GM19023 (cell line): ENCODE results near the gene SLC16A3.
A peak's percentile ranks its signal among the peaks of the same experiment; 100 is the strongest.
"Not testable (repeated sequence)": the region's sequence is repeated elsewhere in the genome, so short reads cannot be mapped to it uniquely, and the experiment has no call there.

Experiments
- ATAC-seq: cut with Tn5 transposase; IDR thresholded peaks from one replicate; pipeline ENCODE4 v1.9.1; 2021; ENCODE audit warnings: mild to moderate bottlenecking, moderate library complexity; ENCODE audit not compliant: unreplicated experiment

The SLC16A3 gene

DNA sequence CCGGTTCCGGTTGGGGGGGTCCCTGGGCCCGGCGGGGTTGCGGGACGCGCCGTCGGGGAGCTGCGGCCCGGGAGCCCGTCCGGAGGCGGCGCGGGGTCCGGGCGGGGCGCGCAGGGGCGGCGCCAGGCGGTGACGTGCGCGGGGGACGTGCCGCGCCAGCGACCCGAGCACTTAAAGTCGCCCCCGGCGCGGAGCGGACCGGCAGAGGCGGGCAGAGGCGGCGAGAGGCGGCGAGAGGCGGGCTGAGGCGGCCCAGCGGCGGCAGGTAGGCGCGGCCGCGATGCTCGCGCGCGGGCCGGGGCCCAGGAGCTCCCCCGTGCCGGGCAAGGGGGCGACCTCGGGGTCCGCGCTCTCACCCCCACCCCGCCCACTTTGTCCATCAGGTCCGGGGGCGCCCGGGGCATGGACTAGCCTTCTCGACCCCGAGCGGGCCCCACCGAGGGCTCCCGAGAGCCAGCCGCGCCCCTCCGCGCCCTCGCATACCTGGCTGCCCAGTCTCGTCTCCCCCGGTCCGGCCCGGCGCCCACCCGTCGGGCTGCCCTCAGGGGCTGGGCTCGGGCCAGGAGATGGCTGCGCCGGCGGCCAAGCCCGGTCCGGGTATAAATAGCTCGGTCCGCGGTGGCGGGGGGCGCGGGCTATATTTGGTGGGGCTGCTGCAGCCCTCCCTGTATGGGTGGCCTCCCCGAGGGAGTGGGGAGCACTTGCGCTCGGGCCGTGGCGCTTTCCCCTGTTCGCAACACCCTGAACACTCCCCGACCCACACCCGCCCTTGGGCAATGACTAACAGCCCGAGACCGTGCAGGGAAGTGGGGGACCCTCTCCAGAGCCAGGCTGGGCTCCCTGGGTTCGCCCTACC, at the start of gene SLC16A3:
Gene SLC16A3 (plus strand): TSS at position 201 of the 856 bp plus-strand sequence. CDS start 6,967 bp downstream, outside the sequence.
- peak; percentile 38 for ATAC-seq

DNA sequence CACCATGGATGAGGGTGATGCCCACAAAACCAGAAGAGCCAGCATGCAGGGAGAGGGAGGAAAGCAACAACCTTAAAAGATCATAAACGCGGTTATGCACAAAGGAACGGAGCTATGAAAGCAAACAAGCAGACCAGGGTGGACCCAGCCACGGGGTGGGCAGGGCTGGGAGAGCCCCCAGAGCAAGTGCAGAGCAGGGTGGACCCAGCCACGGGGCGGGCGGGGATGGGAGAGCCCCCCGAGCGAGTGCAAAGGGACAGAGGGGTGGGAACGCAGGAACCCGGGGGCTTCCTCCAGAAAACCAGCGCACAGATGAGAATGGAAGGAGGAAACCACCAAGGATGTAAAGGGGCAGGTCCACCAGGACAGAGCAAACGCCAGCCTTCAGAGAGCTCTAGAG, 49.4 kb upstream of the SLC16A3 start:
- ATAC-seq: no peak

DNA sequence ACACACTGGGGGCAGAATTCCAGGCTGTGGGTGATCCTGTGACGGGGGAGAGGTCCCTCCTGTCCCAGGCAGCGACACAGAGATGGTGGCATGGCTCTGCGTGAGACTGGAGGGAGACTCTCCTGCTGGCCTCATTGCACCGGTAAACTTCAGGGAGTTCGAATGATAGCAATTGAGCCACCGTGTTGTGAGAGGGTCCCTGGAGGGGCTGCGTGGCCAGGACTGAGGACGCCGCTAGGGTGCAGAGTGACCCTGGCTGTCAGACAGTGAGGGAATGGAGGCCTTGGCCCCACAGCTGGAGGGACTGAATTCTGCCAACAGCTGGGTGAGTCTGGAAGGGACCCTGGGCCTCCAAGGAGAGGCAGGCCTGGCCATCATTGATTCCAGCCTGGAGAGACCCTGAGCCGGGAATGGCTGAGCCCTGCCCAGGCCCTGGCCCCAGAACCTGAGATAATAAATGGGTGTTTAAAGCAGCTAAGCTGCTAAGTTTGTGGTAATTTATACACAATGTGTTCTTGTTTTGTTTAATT, 48.8 kb upstream of the SLC16A3 start:
- ATAC-seq: no peak

DNA sequence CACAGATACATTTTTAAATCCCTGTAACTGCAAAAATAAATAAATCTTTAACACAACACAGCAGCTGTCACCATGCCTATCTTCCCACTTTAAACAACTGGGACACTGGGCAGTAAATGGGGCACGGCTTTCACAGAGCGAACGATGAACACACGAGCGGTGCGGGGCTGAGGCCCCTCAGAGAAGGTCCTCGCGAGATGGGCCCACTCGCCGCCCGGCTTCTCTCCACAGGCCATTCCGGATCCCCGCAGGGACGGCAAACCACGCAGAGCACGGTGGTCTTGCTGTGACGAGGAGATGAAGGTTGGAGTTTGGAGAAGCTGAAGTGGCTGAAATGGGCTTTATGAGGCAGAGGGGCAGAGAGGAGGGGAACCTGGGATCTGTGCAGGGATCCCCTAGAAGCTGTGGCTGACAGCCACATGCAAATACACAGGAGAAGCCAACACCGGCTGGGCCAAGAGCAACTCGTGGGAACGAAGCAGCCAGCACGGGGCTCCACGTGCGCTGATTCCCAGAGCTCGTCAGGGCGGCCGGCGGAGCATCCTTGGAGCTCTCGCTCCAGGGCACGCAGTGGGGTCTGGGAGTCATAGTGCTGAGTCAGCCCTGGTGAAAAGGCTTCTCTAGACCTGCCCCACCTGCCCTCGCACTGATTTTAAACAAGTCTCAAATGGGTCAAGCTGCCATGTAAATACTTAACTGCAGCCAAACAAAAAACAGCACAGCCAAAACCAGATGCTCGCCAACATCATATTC, 47.9 kb upstream of the SLC16A3 start:
- no peak for ATAC-seq

DNA sequence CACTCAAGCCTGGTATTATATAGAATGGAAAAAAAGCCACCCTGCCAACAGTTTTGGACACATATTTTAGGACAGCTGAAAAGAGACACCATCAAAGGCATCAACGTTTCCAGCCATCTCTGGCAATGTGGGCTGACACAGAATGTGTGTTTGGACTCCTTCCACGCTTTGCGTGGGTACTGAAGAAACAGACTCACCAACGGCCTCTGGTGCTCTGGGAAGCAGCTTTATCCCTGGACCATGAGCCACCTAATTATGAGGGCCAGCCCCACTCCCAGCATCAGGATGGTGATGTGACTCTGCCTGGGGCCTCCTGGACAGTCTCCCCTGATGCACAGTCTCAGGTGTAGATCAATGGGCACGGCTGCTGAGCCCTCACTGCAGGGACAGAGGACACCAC, 44.1 kb upstream of the SLC16A3 start:
- ATAC-seq: no peak

DNA sequence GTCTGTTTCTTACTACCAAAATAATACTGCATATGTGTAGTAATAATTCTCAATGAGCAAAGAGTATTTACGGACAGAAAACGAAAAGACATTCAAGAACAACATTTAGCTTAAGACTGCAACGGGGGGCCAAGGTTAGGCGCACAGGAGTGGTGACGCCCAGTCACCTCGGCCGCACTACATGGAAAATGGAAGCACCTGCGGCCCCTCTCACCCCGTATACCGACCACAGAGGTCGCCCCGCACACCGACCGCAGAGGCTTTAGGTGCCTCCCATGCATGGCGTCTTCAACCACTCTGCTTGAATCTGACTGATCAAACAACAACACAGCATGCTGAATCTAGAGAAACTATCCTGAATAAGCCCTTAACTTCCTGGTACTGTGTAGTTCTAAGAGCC, 42.6 kb upstream of the SLC16A3 start:
- ATAC-seq: no peak

DNA sequence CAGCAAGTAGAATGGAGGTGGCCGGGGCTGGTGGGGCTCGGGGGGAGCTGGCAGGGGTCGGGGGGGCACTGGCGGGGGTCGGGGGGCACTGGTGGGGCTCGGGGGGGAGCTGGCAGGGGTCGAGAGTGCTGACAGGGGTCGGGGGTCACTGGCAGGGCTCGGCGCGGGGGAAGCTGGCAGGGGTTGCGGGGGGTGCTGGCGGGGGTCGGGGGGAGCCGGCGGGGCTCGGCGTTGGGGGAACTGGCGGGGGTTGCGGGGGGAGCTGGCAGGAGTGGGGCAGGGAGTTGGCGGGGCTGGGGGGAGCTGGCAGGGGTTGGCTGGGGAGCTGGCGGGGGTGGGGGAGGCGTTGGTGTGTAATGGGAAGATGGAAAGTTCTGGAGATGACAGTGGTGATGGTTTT, 41.3 kb upstream of the SLC16A3 start:
- ATAC-seq: no peak

DNA sequence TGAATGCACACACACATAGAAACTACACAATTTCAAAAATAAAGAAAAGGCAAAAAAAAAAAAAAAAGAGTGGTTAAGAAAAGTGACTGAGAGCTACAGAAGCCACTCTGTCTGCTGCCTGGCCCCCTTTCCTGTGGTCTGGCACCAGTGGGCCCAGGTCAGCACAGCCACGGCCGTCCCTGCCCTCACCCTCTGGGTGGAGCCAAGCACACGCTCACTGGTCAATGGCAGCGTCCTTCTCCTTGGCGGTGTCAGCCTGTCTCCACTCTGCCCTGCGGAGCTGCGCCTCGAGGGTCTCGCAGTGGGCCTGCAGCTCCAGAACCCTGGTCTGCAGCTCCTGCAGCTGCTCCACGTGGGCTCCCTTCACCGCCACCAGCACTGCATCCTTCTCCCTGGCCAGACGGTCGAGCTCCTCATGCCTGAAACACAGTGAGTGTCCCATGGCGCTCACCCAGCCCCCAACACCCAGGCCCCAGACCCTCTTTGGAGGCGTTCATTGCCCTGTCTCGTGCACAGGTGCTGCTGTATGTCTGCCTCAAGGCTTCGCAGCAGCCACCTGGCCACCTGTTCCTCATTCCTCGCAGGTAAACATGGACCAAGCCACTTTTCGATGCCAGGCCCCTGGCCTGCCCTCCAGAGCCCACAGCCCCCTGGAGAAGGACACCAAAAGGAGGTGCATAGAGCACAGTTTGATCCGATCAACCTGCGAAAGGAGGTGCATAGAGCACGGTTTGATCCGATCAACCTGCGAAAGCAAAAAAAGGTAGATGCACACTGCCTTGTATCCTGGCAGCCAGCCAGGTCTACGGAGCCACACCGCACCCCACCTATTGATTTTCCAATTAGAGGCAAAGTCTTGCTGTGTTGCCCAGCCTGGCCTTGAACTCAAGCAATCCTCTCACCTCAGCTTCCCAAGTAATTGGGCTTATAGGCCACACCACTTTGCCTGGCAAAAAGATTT, 40.6 kb upstream of the SLC16A3 start:
- ATAC-seq: no peak

DNA sequence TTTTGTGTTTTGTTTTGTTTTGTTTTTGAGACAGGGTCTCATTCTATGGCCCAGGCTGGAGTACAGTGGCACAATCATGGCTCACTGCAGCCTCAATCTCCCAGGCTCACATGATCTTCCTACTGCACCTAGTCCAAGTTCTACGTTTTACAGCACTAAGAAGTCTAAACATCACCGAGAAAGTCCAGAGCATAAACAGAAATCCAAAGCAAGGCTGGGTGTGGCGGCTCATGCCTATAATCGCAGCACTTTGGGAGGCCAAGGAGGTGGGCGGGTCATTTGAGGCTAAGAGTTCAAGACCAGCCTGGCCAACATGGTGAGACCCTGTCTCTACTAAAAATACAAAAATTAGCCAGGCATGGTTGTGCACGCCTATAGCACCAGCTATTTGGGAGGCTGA, 35.8 kb upstream of the SLC16A3 start:
- ATAC-seq: not testable (repeated sequence)

DNA sequence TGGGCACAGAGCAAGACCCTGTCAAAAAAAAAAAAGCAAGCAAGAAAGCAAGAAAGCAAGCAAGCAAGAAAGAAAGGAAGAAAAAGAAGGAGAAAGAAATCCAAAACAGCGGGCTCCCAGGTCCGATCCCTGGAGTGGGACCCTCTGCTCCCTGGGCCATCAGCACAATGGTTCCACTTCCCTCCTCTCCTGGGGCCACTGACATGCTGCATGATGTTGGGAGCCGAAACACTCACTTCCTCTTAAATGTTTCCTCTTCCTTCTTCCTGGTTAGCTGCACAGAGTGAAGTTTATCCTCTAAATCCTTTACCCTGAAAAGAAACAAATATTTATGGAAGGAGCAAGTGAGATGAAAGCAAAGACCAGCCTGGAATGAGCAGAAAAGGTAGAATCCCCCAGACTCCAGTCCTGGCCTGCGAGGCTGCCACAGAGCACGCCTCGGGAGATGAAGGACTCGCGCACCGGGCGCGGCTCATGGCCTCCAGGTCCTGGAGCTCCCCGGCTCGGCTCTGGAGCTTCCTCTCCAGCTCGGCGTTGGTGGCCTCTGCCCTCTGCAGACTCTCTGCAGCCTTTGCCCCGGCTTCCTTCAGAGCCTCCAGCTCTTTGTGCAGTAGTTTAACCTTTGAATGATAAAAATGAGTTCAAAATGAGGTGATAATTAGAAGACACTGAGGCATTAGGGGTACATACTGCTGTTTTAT, 35.2 kb upstream of the SLC16A3 start:
- ATAC-seq: no peak

DNA sequence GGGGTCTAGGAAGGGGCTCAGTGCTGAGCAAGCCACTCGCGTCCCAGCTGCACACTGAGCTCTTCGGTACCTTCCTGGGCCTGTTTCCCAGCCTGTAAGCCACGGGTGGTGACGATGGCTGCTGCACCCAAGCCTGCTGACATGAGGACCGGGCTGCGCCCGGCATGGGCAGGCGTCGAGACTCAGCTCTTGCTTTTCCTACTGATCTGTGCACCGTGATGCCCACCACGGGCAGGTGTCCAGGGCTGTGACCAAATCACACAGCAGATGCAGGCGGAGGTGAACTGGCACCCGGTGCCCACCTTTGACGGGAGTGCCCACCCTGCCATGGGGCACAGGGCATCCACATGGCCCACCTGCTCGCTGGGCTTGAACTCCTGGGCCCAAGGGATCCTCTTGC, 34.1 kb upstream of the SLC16A3 start:
- no peak for ATAC-seq

DNA sequence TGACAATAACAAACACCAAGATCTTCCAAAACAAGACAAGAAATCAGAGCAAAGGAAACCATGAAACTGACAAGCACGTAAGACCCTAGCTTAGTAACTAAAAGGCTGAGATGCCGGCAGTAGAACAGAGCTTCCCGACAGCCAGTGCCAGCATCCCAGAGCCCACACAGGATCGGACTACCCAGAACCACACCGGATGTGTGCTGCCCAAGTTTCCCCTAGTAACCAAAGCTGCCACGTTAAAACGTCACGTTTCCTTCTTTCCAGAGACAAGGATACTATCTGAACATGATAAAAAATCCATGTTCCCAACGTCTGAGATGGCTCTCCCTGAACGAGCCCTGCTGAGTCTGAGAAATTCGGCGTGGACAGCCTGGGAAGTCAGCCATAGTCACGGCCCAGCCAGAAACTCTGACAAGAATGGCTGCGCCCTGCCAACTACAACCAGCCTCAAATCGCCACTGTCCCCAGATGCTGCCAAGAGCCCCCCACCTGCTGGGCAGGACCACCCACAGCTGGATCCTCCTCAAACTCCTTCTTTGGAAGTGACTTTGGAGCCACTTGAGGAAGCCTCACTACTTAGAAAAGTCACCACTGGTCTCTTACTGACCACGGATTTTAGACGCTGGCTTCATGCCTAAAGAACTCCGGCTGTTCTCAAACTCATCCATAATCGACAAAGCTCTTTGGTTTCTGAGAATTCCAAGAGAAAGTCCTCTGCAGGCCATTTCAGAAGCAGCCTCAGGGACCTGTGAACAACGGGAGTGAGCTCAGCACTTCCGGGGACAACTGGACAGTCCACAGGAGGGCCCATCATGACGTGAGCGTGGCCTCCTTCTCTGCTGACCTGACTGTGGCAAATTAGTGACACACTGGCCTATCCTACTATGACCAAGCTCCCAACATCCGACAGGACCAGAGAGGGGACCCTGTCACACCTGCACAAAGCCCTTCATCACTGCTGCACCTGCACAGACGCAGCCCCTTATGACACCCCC, 32.9 kb upstream of the SLC16A3 start:
- ATAC-seq: no peak

DNA sequence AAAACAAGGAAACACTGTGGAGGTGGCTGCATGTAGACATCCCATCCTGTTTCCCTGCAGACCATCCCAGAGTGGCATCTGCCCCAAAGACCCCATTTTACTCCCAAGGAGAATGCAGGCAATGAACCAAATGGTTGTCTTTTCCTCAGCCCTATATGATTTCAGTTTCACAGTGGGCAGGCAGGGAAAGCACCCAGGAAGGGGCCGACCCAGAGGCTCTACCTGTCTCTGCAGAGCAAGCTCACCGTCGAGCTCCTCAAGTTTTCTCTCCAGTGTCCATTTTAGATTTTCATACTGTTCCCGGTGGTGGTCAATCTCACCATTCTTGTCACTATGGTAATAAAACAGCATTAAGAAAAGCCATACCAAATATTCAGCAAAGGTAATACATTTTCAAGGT, 30.8 kb upstream of the SLC16A3 start:
- ATAC-seq: no peak

DNA sequence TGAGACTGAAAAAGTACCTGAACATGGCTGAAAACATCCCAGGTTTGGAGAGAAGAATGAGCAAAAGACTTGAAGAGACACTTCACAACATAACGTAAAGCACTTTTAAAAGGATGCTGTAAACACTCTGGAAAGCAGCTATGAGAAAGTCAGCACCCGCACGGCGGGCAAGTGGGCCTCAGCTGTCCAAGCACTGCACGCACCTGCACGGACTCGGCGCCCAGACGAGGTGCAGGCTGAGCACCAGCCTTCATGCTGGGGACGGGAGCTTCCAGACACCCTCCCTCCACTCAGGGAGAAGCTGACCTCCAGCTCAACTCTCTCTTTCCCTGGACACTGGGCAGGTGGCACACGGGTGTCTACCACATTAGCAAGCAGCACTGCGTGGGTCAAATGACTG, 29.3 kb upstream of the SLC16A3 start:
- no peak for ATAC-seq

DNA sequence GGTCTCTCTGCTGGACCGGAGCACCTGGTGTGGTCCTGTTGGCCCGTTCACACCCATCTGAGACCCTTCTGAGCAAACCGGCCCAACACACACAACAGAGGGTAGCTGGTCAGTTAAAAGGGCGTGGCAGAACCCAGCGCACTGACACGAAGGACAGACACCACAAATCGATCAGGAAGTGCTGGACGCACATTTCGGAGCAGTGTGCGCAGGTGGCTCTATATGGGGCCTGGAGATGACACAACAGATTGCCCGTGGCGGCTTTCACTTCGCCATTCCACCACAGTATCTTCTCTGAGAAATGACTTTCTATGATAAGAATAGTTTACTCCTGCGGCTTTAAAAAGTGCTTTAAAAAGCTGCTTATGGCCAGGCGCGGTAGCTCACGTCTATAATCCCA, 28.7 kb upstream of the SLC16A3 start:
- no peak for ATAC-seq

DNA sequence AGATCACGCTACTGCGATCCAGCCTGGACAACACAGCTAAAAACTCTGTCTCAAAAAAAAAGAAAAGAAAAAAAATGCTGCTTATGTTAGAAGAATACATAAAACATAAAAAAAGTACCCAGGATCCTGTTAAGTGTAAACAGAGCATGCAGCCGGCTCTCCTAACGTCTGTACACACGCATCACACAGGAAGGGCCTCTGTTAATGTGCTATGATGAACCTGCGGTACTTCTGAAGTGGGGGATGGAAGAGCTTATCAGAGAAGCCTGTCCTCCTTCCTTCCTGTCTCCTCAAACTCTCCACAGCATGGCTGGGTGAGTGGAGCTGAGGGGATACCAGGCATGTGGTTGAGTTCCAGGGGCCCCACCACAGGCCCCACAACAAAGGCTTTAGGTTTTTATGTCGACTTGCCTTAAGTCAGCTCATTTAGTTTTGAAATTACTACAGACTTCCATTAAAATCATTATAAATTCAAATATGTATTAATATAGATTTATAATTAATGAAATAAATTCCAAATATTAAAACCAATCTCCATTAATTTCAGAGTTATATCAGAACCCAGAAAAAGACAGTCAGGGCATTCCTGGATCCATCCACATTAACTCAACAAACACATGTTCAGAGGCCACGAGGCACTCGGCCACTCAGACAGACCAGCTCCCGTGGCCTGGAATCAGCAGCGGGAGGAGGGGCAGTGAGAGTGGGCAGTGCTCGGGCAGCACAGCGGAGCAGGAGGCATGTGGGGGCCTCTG, 27.9 kb upstream of the SLC16A3 start:
- no peak for ATAC-seq

DNA sequence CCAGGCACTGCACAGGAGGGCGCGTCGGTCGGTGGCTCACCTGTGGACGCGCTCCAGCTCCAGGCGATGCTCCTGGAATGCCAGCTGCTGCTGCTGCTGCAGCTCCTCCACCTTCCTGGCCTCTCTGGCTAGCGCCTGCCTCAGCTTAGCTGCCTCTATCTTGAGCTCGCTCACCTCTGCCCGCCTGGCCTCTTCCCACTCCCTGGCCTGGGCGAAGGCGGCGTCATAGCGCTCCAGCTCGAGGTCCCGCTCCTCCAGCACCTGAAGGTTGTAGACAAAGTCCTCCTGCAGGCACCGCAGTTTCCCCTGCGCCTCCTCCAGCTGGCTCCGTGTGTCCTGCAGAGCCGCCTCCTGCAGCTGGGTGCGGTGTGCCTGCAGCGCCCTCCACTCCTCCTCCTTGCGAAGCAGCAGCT, 27.3 kb upstream of the SLC16A3 start:
- ATAC-seq: no peak

DNA sequence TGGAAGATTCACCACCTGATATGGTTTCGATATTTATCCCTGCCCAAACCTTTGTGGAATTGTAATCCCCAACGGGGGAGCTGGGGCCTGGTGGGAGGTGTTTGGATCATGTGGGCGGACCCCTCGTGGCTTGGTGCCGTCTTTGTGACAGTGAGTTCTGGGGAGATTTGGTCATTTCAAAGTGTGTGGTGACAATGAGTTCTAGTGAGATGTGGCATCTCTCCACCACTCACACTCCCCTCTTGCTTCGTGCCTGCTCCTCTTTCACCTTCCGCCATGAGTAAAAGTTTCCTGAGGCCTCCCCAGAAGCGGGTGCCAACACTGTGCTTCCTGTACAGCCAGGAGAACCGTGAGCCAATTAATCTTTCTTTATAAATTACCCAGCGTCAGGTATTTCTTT, 25.9 kb upstream of the SLC16A3 start:
- ATAC-seq: no peak
